ENCODE results near the gene PKP4. TPM values are rescaled to one million over a fixed set of nuclear protein-coding genes. Genes with fewer than 3 reads are reported as not detected.

The PKP4 gene
- polyA plus RNA-seq, 1 experiment: 47.0 TPM

- DNase-seq (ENCODE audit: low read depth): no peak
- ChIA-PET POLR2A (no interaction called here), CTCF (interaction anchor here (0.8 kb wide), 1 partner anchor 697 kb away, joined by 3 read pairs; no protein-coding TSS in a partner anchor)
- Histone ChIP-seq H3K4me3 (ENCODE audit: low read depth, low read length) (no peak overlapping the region), H3K27me3 (ENCODE audit: control insufficient read depth, insufficient read depth, low read length) (peaks cover 1% of the 10 kb centered on the region), H3K36me3 (ENCODE audit: control insufficient read depth, insufficient read depth, low read length) (no peaks in the 10 kb centered on the region)
- no peak for TF ChIP-seq CTCF (IDR thresholded peaks at IDR 0.05; ENCODE audit: insufficient read depth, low read depth, low read length)
These were observed 273.9 kb downstream of the PKP4 start for GRCh38 chr2:158730621-158731140.

GRCh38 chr2:158731386-158731785 lies 274.6 kb downstream of the PKP4 start:
- H3K4me3 ChIP-seq (ENCODE audit: low read depth, low read length): no peak overlapping the region
- CTCF ChIA-PET: interaction anchor here (2.2 to 2.6 kb wide), 2 partner anchors 12 to 15 kb away, joined by 6 to 8 read pairs; no protein-coding TSS in a partner anchor

More at GRCh38 chr2:158731386-158731785, 274.6 kb downstream of the PKP4 start:
- DNase-seq (ENCODE audit: low read depth): no peak
- Histone ChIP-seq H3K36me3 (ENCODE audit: control insufficient read depth, insufficient read depth, low read length) (no peaks in the 10 kb centered on the region), H3K27me3 (ENCODE audit: control insufficient read depth, insufficient read depth, low read length) (peaks cover 1% of the 10 kb centered on the region)
- POLR2A ChIA-PET: no interaction called here
- no peak for TF ChIP-seq CTCF (IDR thresholded peaks at IDR 0.05; ENCODE audit: insufficient read depth, low read depth, low read length)

Small RNA genes within 50 kb of the gene (small RNA-seq; reads per million reads assigned to genes)
- gene AC005042.3 (ENCODE audit: insufficient read length, low read depth, low replicate concordance): not detected
- not detected for gene RN7SL393P (ENCODE audit: insufficient read length, low read depth, low replicate concordance)

Other genes starting within 250 kb of the PKP4 start
- 0.67 and 0.75 TPM in 2 replicates for gene CCDC148, start 199 bp upstream of the PKP4 start, polyA plus RNA-seq (2011; rRNA removed)

Measured in BJ (cell line).